Keratinocyte (primary cell): ENCODE measurements around the gene ADSS2.

Experiments
- CTCF ChIP-seq, 3 experiments: IDR thresholded peaks in 1 of 3; conservative IDR thresholded peaks in 1 of 3; optimal IDR thresholded peaks in 1 of 3; 2 replicates in 2 of 3; 3 replicates in 1 of 3; pipeline versions ENCODE3 to v1.5.1; 2011; ENCODE audit warnings: low read length in 3 of 3, mild to moderate bottlenecking in 3 of 3, moderate library complexity in 2 of 3, control low read depth in 1 of 3, inconsistent platforms in 1 of 3; ENCODE audit not compliant: insufficient read depth in 2 of 3; ENCODE audit errors: extremely low read depth in 1 of 3
- EZH2 ChIP-seq: IDR thresholded peaks from one replicate; pipeline ENCODE4 v1.6.1; 2012; ENCODE audit warnings: inconsistent platforms, mild to moderate bottlenecking, low read length, moderate library complexity

GRCh38 chr1:244456586-244456985 is 4.9 kb upstream of the ADSS2 start:
- TF ChIP-seq CTCF (optimal IDR thresholded peaks at IDR 0.05 in 1 of 3, IDR thresholded peaks at IDR 0.05 in 1 of 3, conservative IDR thresholded peaks at IDR 0.05 in 1 of 3; ENCODE audit: extremely low read depth in 1 of 3, insufficient read depth in 2 of 3, low read length in 3 of 3), result no peak
- no peak for TF ChIP-seq EZH2
